ENCODE results near the gene SBNO2.
"Not testable (repeated sequence)": the region's sequence is repeated elsewhere in the genome, so short reads cannot be mapped to it uniquely, and the experiment has no call there.

SBNO2 gene

DNA sequence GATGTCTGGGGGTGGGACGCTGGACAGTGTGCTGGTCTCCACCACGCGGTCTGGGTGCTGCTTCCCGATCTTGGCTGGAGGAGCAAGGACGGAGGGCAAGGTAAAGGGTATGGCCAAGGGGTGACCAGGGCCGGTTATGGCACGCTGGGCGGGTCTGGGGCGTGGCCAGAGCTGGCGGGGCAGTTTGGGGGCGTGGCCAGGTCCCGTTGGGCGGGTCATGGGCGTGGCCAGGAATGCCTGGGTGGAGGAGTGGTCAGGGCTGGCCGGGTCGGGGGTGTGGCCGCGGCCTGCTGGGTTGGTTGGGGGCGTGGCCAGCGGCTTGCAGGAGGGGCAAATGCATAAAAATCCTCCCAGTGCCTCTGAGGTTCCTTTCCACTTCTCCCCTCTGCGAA lies 51.1 kb downstream of the SBNO2 start:
- Histone ChIP-seq H3K27me3 (ENCODE audit: control insufficient read depth, insufficient read depth, low read length, poor library complexity, severe bottlenecking) (no peaks in the 10 kb centered on the region), H3K4me3 (ENCODE audit: insufficient read depth, low read depth, low read length) (no peak overlapping the region), H3K27ac (ENCODE audit: insufficient read depth, low read depth, low read length, poor library complexity, severe bottlenecking) (no peak overlapping the region), H3K4me1 (ENCODE audit: control insufficient read depth, insufficient read depth, low read length) (no peaks in the 10 kb centered on the region), H3K9me3 (ENCODE audit: control insufficient read depth, low read length) (no peaks in the 10 kb centered on the region), H3K36me3 (ENCODE audit: control insufficient read depth, insufficient read depth, low read length) (no peaks in the 10 kb centered on the region)
- 46 to 50% methylated on average over 21 of the region's 21 CpGs for WGBS, 2 experiments

DNA sequence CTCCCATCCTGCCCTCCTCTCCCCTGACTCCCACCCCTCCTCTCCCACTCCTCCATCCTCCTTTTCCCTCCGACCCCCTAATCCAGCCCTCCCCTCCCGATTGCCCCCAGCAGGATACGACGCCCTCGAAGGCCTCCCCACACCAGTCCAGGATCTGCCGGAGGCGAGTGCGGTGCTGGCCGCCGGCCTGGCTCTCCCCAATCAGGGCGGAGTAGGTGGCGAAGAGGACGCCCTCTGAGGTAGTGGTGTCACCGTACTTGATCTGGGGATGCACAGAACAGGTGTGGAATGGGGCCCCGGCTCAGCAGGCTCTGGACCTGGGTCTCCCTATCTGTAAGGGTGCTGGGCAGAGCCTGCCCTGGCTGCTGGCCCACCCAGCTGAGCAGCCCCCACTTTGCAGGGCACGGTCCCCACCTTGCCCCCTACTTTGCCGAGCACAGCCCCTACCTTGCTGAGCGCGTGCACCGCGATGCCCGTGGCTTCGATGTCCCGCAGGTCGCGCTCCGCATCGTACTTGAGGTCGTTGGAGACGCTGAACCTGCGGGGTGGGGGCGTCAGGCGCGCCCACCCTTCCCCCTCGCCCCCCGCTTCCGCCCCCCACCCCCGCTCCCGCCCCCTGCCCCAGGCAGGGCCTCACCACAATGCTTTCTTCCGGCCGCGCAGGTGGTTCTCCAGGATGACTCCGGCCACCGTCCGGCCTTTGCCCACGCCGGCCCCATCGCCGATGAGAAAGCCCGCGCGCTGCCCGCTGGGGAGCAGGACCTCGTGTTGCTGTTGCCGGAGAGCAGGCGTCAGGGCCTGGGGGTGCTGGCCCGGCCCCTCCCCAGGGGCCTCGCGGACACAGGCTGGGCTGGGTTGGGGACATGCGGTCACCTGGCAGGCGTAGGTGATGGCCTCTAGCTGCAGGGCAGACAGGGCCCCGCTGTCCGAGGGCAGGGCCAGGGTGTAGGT lies 51.8 kb downstream of the SBNO2 start:
- Histone ChIP-seq H3K27me3 (ENCODE audit: control insufficient read depth, insufficient read depth, low read length, poor library complexity, severe bottlenecking) (no peaks in the 10 kb centered on the region), H3K4me3 (ENCODE audit: insufficient read depth, low read depth, low read length) (no peak overlapping the region), H3K4me1 (ENCODE audit: control insufficient read depth, insufficient read depth, low read length) (no peaks in the 10 kb centered on the region), H3K27ac (ENCODE audit: insufficient read depth, low read depth, low read length, poor library complexity, severe bottlenecking) (no peak overlapping the region), H3K9me3 (ENCODE audit: control insufficient read depth, low read length) (no peaks in the 10 kb centered on the region), H3K36me3 (ENCODE audit: control insufficient read depth, insufficient read depth, low read length) (no peaks in the 10 kb centered on the region)
- 95 to 97% methylated on average over 63 of the region's 63 CpGs for WGBS, 2 experiments

DNA sequence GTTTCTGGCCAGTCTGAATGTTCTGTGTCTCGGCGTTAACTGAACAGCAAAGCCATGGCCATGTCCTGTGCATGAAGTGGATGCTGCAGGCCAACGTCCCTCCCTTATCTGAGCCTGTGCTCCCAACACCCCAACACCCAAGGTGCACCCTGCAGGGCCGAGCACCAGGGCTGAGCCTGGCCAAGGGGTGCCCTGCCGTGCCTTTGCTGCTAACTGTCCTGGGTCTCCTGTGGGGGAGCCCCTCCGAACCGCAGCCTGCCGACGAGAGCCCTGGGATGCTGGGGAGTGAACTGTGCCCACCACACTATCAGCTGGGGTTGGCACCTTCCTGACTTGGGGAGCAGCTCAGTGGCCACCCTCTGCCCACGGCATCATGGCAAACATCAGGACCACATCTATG lies 52.7 kb downstream of the SBNO2 start:
- H3K27ac ChIP-seq (ENCODE audit: insufficient read depth, low read depth, low read length, poor library complexity, severe bottlenecking), result no peak overlapping the region
- H3K4me1 ChIP-seq (ENCODE audit: control insufficient read depth, insufficient read depth, low read length), result no peaks in the 10 kb centered on the region
- no peak overlapping the region for H3K4me3 ChIP-seq (ENCODE audit: insufficient read depth, low read depth, low read length)
- no peaks in the 10 kb centered on the region for H3K9me3 ChIP-seq (ENCODE audit: control insufficient read depth, low read length)
- no peaks in the 10 kb centered on the region for H3K27me3 ChIP-seq (ENCODE audit: control insufficient read depth, insufficient read depth, low read length, poor library complexity, severe bottlenecking)
- no peaks in the 10 kb centered on the region for H3K36me3 ChIP-seq (ENCODE audit: control insufficient read depth, insufficient read depth, low read length)
- 90 to 91% methylated on average over 10 of the region's 10 CpGs for WGBS, 2 experiments

DNA sequence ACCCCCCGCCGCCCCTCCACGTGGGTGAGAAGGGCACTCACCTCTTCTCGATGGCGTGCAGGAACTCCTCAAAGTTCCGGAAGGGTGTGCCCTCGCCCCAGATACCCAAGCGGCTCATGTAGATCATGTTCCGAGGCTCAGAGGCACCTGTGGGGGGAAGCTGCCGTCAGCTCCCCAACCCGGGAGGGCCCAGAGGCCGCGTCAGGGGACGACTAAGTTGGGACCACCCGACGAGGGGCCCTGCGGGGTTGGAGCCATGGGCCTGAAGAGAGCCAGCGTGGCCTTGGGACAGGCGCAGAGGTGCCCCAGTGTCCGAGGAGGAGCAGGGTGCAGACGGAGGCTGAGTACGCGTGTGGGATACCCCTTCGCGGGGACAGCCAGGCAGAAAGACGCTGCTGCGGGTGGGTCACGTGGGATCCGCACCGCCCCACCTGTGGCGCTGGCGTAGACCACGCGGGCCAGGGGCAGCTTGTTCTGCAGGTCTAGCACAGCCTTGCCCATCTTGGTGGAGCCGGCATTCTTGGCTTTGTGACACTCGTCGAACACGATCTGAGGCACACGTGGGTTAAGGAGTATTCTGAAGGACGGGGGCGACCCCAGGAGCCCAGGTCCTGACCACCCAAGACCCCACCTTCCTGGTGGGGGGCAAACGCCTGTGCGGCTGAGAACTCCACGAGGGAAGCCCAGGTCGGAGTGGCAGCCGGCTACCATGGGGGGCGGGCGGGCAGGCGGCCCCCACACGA lies 54.4 kb downstream of the SBNO2 start:
- Histone ChIP-seq H3K36me3 (ENCODE audit: control insufficient read depth, insufficient read depth, low read length) (no peaks in the 10 kb centered on the region), H3K9me3 (ENCODE audit: control insufficient read depth, low read length) (no peaks in the 10 kb centered on the region), H3K27ac (ENCODE audit: insufficient read depth, low read depth, low read length, poor library complexity, severe bottlenecking) (no peak overlapping the region), H3K27me3 (ENCODE audit: control insufficient read depth, insufficient read depth, low read length, poor library complexity, severe bottlenecking) (no peaks in the 10 kb centered on the region), H3K4me3 (ENCODE audit: insufficient read depth, low read depth, low read length) (no peak overlapping the region), H3K4me1 (ENCODE audit: control insufficient read depth, insufficient read depth, low read length) (no peaks in the 10 kb centered on the region)
- WGBS, 2 experiments, result 95 to 96% methylated on average over 50 of the region's 50 CpGs

DNA sequence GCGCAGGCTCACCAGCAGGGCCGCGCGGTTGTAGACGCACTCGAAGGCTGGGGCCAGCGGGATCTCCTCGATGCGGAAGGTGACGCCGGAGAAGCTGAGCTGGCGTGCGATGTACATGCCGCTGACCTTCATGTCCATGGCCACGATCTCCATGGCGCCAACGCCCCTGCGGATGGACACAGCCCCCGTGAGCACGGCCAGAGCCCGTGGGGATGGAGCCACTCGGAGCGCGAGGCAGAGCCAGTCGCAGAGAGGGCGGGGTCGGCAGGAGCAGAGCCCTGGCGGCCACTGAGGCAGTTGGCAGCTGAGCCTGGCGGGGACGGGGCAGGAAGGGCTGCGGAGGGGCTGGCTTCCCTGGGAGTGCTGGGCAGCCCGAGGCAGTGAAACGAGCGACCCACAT lies 55.1 kb downstream of the SBNO2 start:
- Histone ChIP-seq H3K36me3 (ENCODE audit: control insufficient read depth, insufficient read depth, low read length) (no peaks in the 10 kb centered on the region), H3K9me3 (ENCODE audit: control insufficient read depth, low read length) (no peaks in the 10 kb centered on the region), H3K27ac (ENCODE audit: insufficient read depth, low read depth, low read length, poor library complexity, severe bottlenecking) (no peak overlapping the region), H3K4me3 (ENCODE audit: insufficient read depth, low read depth, low read length) (no peak overlapping the region), H3K27me3 (ENCODE audit: control insufficient read depth, insufficient read depth, low read length, poor library complexity, severe bottlenecking) (no peaks in the 10 kb centered on the region), H3K4me1 (ENCODE audit: control insufficient read depth, insufficient read depth, low read length) (no peaks in the 10 kb centered on the region)
- 95% methylated on average over 34 of the region's 34 CpGs for WGBS, 2 experiments

DNA sequence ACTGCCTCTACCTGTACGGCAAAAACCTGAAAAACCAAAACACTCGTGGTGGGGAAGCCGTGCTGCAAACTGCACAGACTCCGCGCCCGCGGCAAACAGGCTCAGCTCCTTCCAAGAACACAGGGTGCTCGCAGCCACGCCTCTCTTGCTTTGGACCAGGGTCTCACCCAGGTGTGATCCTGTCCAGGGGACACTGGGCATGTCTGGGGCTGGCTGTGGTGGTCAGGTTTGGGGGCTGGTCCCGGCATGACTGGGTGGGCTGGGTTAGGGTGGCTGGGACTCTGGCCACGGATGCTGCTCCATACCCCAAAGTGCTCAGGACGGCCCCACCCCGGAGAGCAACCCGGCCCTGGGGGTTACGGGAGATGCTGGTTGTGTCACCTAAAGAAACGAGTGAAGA lies 56.4 kb downstream of the SBNO2 start:
- H3K36me3 ChIP-seq (ENCODE audit: control insufficient read depth, insufficient read depth, low read length), result no peaks in the 10 kb centered on the region

DNA sequence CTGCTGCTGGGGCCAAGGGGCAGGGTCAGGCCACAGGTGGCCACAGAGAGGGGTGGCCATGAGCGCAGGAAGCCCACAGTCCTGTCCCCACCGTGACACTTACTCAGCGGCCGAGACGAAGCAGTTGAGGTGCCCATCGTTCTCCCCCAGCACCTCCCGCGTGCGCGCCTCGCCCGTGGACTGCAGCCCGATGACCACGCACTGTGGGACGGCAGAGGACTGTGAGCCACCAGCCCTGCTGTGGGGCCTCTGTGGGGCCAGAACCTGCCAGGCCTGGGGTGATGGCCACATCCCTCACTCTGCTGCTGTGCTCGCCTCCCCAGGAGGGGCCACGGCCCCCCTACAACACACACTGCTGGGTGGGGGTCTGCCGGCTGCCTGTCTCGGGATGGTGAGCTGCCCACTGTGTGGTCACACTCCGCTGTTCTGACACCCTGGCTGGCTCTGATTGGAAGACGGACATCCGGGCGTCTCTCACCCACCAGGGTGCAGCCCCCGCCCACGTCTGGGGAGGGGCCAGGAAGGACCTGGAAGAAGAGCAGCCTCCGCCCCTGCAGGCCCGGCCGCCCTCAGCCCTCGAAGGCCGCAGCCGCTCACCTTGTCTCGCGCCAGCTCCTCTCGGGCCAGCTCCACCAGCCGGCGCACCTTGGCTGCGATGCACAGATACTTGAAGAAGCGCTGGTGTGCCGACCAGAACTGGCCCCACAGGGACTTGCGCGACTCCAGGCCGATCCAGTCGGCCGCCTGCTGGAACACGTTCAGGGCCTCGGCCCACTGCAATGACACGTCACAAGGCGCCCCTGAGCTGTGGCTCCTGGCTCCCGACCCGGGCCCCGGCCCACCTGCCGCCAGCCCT lies 57.1 kb downstream of the SBNO2 start:
- no peaks in the 10 kb centered on the region for H3K9me3 ChIP-seq (ENCODE audit: control insufficient read depth, low read length)
- no peaks in the 10 kb centered on the region for H3K4me1 ChIP-seq (ENCODE audit: control insufficient read depth, insufficient read depth, low read length)
- no peaks in the 10 kb centered on the region for H3K36me3 ChIP-seq (ENCODE audit: control insufficient read depth, insufficient read depth, low read length)
- no peak overlapping the region for H3K4me3 ChIP-seq (ENCODE audit: insufficient read depth, low read depth, low read length)
- no peak overlapping the region for H3K27ac ChIP-seq (ENCODE audit: insufficient read depth, low read depth, low read length, poor library complexity, severe bottlenecking)
- WGBS, 2 experiments, result 91% methylated on average over 52 of the region's 52 CpGs
- H3K27me3 ChIP-seq (ENCODE audit: control insufficient read depth, insufficient read depth, low read length, poor library complexity, severe bottlenecking), result no peaks in the 10 kb centered on the region

More for the DNA sequence above, 56.4 kb downstream of the SBNO2 start:
- Histone ChIP-seq H3K9me3 (ENCODE audit: control insufficient read depth, low read length) (no peaks in the 10 kb centered on the region), H3K4me3 (ENCODE audit: insufficient read depth, low read depth, low read length) (no peak overlapping the region), H3K4me1 (ENCODE audit: control insufficient read depth, insufficient read depth, low read length) (no peaks in the 10 kb centered on the region), H3K27me3 (ENCODE audit: control insufficient read depth, insufficient read depth, low read length, poor library complexity, severe bottlenecking) (no peaks in the 10 kb centered on the region), H3K27ac (ENCODE audit: insufficient read depth, low read depth, low read length, poor library complexity, severe bottlenecking) (no peak overlapping the region)
- WGBS, 2 experiments, result 95 to 96% methylated on average over 16 of the region's 16 CpGs

DNA sequence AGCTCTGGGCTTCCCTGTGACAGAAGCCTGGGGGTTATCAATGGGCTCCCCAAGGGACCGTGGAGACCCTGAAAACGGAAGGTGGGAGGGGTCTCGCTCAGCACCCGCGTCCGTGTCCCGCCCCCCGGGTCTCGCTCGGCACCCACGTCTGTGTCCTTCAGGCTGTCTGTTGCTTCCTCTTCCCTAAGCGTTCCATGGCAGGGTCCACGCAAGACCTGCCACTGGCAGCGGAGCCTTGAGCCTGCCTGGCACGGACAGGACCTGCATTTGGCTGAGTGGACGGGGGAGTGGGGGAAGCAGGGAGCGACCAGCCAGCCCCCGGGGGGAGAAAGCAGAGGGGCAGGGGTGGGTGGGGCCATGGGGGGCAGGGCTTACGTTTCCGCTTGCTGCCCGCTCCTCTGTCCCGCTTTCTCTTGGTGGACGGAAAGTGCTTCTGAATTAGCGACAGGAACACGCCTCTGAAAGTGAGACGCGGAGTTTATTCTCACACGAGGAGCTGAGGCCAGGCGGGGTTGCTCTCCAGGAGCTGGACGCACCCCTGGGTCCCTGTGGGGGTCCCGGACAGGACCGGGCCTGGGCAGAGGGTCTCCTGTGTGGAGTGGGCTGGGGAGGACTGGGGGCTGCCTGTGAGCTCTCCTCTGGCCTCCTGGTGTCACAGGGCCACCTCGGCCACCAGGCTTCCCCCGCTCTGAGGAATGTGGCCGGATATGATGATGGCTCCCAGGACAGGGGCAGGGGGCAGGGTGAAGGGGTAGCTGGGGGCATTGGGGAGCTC lies 58.2 kb downstream of the SBNO2 start:
- Histone ChIP-seq H3K36me3 (ENCODE audit: control insufficient read depth, insufficient read depth, low read length) (no peaks in the 10 kb centered on the region), H3K9me3 (ENCODE audit: control insufficient read depth, low read length) (no peaks in the 10 kb centered on the region), H3K27ac (ENCODE audit: insufficient read depth, low read depth, low read length, poor library complexity, severe bottlenecking) (no peak overlapping the region), H3K27me3 (ENCODE audit: control insufficient read depth, insufficient read depth, low read length, poor library complexity, severe bottlenecking) (no peaks in the 10 kb centered on the region), H3K4me1 (ENCODE audit: control insufficient read depth, insufficient read depth, low read length) (no peaks in the 10 kb centered on the region), H3K4me3 (ENCODE audit: insufficient read depth, low read depth, low read length) (no peak overlapping the region)
- 94 to 95% methylated on average over 35 of the region's 35 CpGs for WGBS, 2 experiments

DNA sequence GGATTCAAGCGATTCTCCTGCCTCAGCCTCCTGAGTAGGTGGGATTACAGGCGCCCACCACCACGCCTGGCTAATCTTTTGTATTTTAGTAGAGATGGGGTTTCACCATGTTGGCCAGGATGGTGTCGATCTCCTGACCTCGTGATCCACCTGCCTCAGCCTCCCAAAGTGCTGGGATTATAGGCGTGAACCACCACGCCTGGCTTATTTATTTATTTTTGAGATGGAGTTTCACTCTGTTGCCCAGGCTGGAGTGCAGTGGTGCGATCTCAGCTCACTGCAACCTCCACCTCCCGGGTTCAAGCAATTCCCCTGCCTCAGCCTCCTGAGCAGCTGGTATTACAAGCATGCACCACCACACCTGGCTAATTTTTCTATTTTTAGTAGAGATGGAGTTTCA lies 59.3 kb downstream of the SBNO2 start:
- H3K4me1 ChIP-seq (ENCODE audit: control insufficient read depth, insufficient read depth, low read length); H3K27ac ChIP-seq (ENCODE audit: insufficient read depth, low read depth, low read length, poor library complexity, severe bottlenecking); H3K27me3 ChIP-seq (ENCODE audit: control insufficient read depth, insufficient read depth, low read length, poor library complexity, severe bottlenecking); H3K36me3 ChIP-seq (ENCODE audit: control insufficient read depth, insufficient read depth, low read length); H3K9me3 ChIP-seq (ENCODE audit: control insufficient read depth, low read length); H3K4me3 ChIP-seq (ENCODE audit: insufficient read depth, low read depth, low read length): not testable (repeated sequence)
- 94 to 96% methylated on average over 9 of the region's 9 CpGs for WGBS, 2 experiments
